GM10266 (cell line): ENCODE results near the gene ALG12.

Source experiments
- DNase-seq: peaks from one replicate; pipeline ENCODE4 v3.0.0; 2012; ENCODE audit errors: extremely low spot score
- TF ChIP-seq, protein P1 (sequence below): IDR thresholded peaks from 2 replicates; pipeline ENCODE4 v1.5.1; 2012; ENCODE audit warnings: mild to moderate bottlenecking, low read depth; ENCODE audit not compliant: control insufficient read depth, insufficient read depth; ENCODE audit errors: missing control alignments

ALG12 gene

DNA sequence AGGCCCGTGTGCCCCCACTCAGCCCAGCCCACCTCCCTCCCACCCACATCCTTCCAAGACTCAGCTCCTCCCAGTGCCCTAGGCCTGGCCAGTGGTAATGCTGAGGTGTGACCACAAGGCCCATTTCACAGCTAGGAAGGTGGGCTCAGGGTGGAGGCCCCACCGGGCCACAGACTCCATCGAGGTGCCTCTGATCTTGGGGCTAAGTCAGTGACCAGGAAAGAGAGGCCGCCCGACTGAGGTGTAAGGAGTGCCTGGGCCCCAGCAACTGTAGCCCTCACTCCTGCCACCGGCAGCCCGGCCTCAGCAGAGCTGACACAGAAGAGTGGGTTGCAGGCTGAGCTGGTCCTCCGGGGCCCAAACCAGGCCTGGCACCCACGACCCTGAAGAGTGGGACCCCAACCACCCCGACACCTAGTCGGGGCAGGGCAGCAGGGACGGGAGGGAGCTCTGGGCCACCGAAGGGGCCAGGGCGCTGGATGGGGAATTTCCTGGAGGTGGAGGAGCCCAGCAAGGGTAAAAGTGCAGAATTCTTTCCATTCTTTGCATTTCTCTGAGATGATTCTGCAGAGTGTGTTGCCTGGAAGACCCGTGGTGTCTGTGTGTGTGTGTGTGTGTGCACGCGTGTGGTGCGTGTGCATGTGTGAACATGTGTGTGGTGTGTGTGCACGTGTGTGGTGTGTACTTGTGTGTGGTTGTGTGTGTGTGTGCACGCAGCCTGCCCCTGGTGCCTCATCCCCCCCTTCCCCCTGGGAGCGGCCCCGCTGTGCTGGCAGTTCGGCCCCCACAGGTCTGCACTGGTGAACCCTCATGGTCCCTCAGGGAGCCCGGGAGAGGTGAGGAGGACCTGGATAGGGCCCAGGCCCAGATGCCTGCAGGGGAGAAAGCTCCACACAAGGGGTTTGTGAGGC is 34.0 kb upstream of the ALG12 start:
- no peak for DNase-seq
- TF ChIP-seq, protein P1, sequence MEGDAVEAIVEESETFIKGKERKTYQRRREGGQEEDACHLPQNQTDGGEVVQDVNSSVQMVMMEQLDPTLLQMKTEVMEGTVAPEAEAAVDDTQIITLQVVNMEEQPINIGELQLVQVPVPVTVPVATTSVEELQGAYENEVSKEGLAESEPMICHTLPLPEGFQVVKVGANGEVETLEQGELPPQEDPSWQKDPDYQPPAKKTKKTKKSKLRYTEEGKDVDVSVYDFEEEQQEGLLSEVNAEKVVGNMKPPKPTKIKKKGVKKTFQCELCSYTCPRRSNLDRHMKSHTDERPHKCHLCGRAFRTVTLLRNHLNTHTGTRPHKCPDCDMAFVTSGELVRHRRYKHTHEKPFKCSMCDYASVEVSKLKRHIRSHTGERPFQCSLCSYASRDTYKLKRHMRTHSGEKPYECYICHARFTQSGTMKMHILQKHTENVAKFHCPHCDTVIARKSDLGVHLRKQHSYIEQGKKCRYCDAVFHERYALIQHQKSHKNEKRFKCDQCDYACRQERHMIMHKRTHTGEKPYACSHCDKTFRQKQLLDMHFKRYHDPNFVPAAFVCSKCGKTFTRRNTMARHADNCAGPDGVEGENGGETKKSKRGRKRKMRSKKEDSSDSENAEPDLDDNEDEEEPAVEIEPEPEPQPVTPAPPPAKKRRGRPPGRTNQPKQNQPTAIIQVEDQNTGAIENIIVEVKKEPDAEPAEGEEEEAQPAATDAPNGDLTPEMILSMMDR = no peak

DNA sequence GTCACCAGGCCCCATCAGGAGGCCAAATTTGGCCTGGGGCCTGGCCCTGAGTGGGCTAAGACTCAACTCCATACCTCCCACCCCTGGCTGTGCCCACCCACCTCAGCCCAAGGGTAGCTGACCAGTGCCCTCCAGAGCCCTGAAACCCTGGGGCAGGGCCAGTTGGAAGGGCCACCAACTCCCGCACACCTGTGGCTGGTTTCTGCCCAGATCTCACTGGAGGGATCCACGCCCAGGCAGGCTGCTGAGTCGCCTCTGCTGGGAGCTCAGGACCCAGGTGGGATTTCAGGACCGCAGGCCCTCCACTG is 33.4 kb upstream of the ALG12 start:
- TF ChIP-seq, protein P1 = no peak
- no peak for DNase-seq

DNA sequence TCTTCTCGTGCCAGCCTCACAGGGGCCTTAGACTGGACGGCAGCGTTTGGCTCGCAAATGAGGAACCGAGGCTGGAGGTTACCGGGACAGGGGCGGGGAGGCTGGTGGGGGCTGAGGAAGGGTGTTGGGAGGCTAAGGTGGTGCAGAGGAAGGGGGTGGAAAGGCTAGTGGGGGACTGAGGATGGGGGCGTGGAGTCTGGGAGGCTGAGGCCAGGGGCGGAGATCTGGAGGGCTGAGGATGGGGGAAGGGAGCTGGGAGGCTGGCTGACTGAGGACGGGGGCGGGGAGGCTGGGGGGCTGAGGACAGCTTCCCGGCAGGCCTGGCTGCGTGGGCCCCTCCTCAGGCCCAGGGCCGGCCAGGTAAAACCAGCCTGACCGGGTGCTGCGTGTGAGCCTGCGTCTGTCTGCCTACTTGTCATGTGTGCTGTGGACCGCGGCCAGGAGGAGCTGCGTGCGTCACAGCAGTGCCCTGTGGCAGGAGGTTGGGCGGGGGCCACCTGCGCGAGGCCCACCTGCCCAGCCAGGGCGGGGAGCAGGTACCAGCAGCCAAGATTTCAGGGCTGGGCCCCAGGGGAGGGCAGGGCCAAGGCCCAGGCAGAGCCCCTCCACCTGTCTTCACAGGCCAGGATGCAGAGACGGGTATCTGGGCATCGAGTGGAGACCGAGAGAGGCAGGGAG is 32.9 kb upstream of the ALG12 start:
- TF ChIP-seq, protein P1 = no peak

DNA sequence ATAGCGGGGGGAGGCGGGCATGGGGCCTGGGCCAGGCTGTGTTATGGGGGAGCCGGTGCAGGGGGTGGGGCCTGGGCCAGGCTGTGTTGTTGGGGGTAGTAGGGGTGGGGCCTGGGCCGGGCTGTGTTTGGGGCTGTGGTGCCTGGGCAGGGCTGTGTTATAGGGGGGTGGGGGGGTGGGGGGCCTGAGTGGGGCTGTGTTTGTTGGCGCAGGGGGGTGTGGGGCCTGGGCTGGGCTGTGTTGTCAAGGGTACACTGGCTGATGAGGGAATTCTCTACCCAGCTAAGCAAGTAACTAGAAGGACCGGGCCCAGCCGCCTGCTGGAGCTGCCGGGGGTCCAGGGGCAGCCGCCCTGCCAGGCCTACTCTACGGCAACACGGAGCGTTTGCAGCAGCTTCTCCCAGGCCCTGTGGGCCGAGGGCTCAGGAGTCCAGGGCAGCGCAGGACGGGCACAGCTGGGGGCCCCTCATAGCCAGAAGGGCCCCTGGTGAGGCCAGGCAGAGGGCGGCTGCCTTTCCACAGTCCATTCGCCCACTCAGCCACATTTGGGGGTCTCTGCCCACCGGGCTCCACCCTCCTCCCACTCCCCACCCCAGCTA is 32.3 kb upstream of the ALG12 start:
- TF ChIP-seq, protein P1 = no peak
- DNase-seq = no peak

More for the DNA sequence above, 32.9 kb upstream of the ALG12 start:
- no peak for DNase-seq

DNA sequence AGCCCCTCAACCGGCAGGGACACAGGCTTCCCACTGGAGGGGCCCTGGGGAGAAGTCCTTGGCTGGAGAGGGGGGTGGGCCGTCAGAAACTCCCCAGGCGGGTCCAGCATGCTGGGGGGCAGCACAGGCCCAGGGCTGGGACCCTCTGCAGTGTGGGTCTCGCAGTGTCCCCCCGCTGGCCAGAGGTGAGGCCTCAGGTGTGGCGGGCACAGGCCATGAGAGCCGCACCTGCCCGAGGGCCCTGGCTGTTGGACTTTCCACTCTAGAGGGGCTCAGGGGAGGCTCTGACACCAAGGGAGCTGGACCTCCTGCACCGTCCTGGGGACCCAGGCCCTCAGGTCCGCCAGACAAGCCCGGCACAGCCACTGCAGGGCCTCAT is 31.7 kb upstream of the ALG12 start:
- DNase-seq = no peak
- TF ChIP-seq, protein P1 = no peak

DNA sequence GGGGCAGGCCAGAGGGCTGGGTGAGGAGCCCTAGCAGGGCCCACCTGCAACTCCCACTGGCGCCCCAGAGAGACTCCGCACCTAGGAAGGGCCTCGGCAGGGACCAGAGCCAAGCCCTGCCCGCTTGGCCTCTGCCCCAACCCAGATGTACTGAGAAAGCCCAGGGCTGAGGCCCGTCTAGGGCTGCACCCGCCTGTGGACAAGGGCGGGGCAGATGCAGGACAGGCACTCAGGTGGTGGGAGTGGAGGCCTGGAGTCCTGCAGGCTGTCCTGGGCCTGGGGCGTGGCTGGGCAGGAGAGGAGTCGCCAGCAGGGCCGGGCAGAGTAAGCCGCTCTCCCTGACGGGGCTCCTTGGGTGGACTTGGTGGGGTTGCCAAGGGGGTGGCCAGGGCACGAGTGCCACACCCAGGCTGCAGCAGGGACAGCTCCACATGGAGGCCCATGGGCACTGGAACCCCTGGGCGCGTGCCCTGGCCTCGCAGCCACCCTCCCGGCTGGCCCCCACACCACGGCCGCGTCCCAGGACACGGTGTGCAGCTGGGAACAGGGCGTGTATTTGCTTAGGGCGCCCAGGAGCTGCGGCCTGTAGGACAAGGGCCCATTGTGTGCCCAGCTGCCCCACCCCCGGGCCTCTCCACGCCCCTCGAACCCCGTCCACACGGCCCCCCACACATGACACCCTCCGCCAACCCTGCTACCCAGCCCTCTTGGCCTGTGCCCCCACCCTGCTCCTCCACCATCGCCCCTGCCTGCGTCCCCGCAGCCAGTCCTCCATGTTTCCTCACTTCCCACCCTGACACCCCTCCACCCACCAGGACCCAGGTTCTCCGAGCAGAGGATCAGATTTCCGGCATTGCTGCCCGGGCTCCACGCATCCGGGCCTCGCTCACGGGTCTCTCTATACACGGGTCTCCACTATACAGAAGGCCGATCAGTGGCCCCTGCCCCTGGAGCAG is 31.0 kb upstream of the ALG12 start:
- DNase-seq = no peak
- TF ChIP-seq, protein P1 = no peak
